Measurements from ENCODE around the gene SLC35F4. TPM values are rescaled to one million over a fixed set of nuclear protein-coding genes. Genes with fewer than 3 reads are reported as not detected.

The SLC35F4 gene
- total and polyA plus RNA-seq, 2 experiments from 2014 or later: 0.07 TPM; not detected in 1

GRCh38 chr14:57869617-57870016 lies 3.7 kb upstream of the SLC35F4 start:
- no peak overlapping the region for H2AFZ ChIP-seq
- no peak overlapping the region for H3K27ac ChIP-seq
- no peak overlapping the region for H3K4me2 ChIP-seq
- no peaks in the 10 kb centered on the region for H3K36me3 ChIP-seq (replicated peaks; ENCODE audit: insufficient read depth, low read depth)
- TF ChIP-seq EZH2phosphoT487 (IDR thresholded peaks at IDR 0.05; ENCODE audit: low read depth, severe bottlenecking, unreplicated experiment): no peak
- TF ChIP-seq, protein P1, sequence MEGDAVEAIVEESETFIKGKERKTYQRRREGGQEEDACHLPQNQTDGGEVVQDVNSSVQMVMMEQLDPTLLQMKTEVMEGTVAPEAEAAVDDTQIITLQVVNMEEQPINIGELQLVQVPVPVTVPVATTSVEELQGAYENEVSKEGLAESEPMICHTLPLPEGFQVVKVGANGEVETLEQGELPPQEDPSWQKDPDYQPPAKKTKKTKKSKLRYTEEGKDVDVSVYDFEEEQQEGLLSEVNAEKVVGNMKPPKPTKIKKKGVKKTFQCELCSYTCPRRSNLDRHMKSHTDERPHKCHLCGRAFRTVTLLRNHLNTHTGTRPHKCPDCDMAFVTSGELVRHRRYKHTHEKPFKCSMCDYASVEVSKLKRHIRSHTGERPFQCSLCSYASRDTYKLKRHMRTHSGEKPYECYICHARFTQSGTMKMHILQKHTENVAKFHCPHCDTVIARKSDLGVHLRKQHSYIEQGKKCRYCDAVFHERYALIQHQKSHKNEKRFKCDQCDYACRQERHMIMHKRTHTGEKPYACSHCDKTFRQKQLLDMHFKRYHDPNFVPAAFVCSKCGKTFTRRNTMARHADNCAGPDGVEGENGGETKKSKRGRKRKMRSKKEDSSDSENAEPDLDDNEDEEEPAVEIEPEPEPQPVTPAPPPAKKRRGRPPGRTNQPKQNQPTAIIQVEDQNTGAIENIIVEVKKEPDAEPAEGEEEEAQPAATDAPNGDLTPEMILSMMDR (IDR thresholded peaks at IDR 0.05; ENCODE audit: poor library complexity): no peak
- no peak for TF ChIP-seq EZH2 (IDR thresholded peaks at IDR 0.05; ENCODE audit: borderline replicate concordance)
- H4K20me1 ChIP-seq (ENCODE audit: insufficient read depth, poor library complexity, severe bottlenecking): no peaks in the 10 kb centered on the region
- DNase-seq (ENCODE audit: low spot score): peak; percentile 32
- H3K4me1 ChIP-seq (ENCODE audit: insufficient read depth): peaks cover 7% of the 10 kb centered on the region
- H3K9me3 ChIP-seq (ENCODE audit: low read depth): no peaks in the 10 kb centered on the region
- no peaks in the 10 kb centered on the region for H3K9me2 ChIP-seq (replicated peaks; ENCODE audit: insufficient read depth)
- H3K4me3 ChIP-seq: no peak overlapping the region
- H3K79me2 ChIP-seq: no peaks in the 10 kb centered on the region
- H3K27me3 ChIP-seq: peaks cover 29% of the 10 kb centered on the region

DNA sequence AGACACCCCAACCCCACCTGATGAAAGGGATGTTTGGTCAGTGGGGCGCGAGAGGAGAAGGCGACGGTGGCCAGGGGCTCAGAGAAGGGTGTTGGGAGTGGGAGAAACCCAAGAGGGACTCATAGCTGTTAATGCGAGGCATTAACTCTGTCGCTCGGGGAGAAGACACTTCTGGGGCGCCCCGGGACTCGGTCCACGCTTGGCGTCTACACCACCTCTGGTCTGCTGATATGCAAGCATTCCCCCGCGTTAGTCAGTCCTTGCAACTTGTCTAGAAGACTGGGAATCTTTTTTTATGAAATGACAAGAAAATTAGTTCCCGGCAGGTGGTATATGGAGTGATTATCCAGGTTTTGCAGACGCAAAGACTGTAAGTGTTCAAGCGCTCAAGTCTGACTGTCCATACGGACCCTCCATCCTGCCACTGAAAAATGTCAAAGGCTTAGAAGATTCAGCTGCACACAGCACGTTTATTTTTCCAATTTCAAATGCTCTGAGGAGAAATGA lies 360 bp upstream of the SLC35F4 start:
- H3K79me2 ChIP-seq: no peaks in the 10 kb centered on the region
- peaks cover 7% of the 10 kb centered on the region for H3K4me1 ChIP-seq (ENCODE audit: insufficient read depth)
- H4K20me1 ChIP-seq (ENCODE audit: insufficient read depth, poor library complexity, severe bottlenecking): no peaks in the 10 kb centered on the region
- 31% methylated on average over 19 of the region's 19 CpGs for WGBS (ENCODE audit: low lambda C conversion rate, missing lambda C conversion rate)
- H3K27ac ChIP-seq: no peak overlapping the region
- peak overlapping the region; percentile 98 for H3K4me2 ChIP-seq
- no peaks in the 10 kb centered on the region for H3K36me3 ChIP-seq (replicated peaks; ENCODE audit: insufficient read depth, low read depth)
- TF ChIP-seq EZH2 (IDR thresholded peaks at IDR 0.05; ENCODE audit: borderline replicate concordance) (no peak), EZH2phosphoT487 (IDR thresholded peaks at IDR 0.05; ENCODE audit: low read depth, severe bottlenecking, unreplicated experiment) (no peak)
- TF ChIP-seq, protein P1 (IDR thresholded peaks at IDR 0.05; ENCODE audit: poor library complexity): no peak
- no peak overlapping the region for H3K4me3 ChIP-seq
- DNase-seq (ENCODE audit: low spot score): no peak
- peaks cover 55% of the 10 kb centered on the region for H3K27me3 ChIP-seq
- H3K9me3 ChIP-seq (ENCODE audit: low read depth): no peaks in the 10 kb centered on the region
- H3K9me2 ChIP-seq (replicated peaks; ENCODE audit: insufficient read depth): no peaks in the 10 kb centered on the region
- no peak overlapping the region for H2AFZ ChIP-seq

DNA sequence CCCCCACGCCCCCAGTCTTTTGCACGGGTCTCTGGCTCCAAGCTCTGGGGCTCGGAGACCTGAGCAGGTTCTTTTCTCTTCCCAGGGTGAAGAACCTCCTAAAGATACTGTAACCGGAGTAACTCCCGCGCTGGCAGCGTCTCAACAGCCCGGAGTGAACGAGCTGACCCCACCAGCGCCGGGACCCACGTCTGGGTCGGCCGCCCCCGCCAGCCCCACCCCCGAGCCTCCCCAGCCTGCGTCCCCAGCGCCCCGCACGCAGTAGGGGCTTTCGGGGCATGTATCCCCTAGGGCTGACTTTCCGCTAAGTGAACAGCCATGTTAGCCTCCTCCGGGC lies 858 bp downstream of the SLC35F4 start:
- Histone ChIP-seq H3K4me3 (no peak overlapping the region), H3K9me3 (ENCODE audit: low read depth) (no peaks in the 10 kb centered on the region), H2AFZ (no peak overlapping the region), H3K79me2 (no peaks in the 10 kb centered on the region), H3K4me1 (ENCODE audit: insufficient read depth) (peaks cover 7% of the 10 kb centered on the region), H3K9me2 (replicated peaks; ENCODE audit: insufficient read depth) (no peaks in the 10 kb centered on the region), H4K20me1 (ENCODE audit: insufficient read depth, poor library complexity, severe bottlenecking) (no peaks in the 10 kb centered on the region), H3K36me3 (replicated peaks; ENCODE audit: insufficient read depth, low read depth) (no peaks in the 10 kb centered on the region), H3K27ac (no peak overlapping the region), H3K4me2 (peak overlapping the region; percentile 98), H3K27me3 (peaks cover 59% of the 10 kb centered on the region)
- no peak for TF ChIP-seq EZH2phosphoT487 (IDR thresholded peaks at IDR 0.05; ENCODE audit: low read depth, severe bottlenecking, unreplicated experiment)
- TF ChIP-seq, protein P1 (IDR thresholded peaks at IDR 0.05; ENCODE audit: poor library complexity): no peak
- no peak for TF ChIP-seq EZH2 (IDR thresholded peaks at IDR 0.05; ENCODE audit: borderline replicate concordance)
- DNase-seq (ENCODE audit: low spot score): no peak
- WGBS (ENCODE audit: low lambda C conversion rate, missing lambda C conversion rate): 0% methylated on average over 7 of the region's 23 CpGs

DNA sequence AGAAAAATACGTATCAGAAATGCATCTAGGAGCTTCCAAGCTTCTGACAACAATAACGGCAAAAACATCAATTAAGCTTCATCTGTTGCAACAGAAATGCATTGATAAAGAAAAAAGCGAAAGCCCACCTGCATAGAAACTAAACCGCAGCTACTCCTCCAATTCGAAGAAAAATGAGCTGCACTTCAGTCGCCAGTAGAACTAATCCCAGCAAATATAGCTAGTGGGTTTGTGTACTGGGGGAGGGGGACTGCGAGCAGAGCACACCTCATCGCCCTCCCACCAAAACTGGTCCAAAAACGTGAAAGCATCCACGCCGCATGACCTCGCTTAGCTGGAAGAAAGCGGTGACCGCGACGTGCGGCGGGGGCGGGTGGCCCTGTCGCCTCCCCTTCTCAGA lies 1.2 kb downstream of the SLC35F4 start:
- DNase-seq (ENCODE audit: low spot score): no peak
- 55% methylated on average over 8 of the region's 20 CpGs for WGBS (ENCODE audit: low lambda C conversion rate, missing lambda C conversion rate)
- TF ChIP-seq, protein P1 (IDR thresholded peaks at IDR 0.05; ENCODE audit: poor library complexity): no peak
- TF ChIP-seq EZH2phosphoT487 (IDR thresholded peaks at IDR 0.05; ENCODE audit: low read depth, severe bottlenecking, unreplicated experiment) (no peak), EZH2 (IDR thresholded peaks at IDR 0.05; ENCODE audit: borderline replicate concordance) (no peak)
- Histone ChIP-seq H3K27me3 (peaks cover 59% of the 10 kb centered on the region), H3K4me3 (no peak overlapping the region), H3K9me3 (ENCODE audit: low read depth) (no peaks in the 10 kb centered on the region), H2AFZ (no peak overlapping the region), H3K4me1 (ENCODE audit: insufficient read depth) (peaks cover 7% of the 10 kb centered on the region), H4K20me1 (ENCODE audit: insufficient read depth, poor library complexity, severe bottlenecking) (no peaks in the 10 kb centered on the region), H3K79me2 (no peaks in the 10 kb centered on the region), H3K9me2 (replicated peaks; ENCODE audit: insufficient read depth) (no peaks in the 10 kb centered on the region), H3K27ac (no peak overlapping the region), H3K4me2 (peak overlapping the region; percentile 98), H3K36me3 (replicated peaks; ENCODE audit: insufficient read depth, low read depth) (no peaks in the 10 kb centered on the region)
